Nephron progenitor cell (in vitro differentiated cells): ENCODE results near the gene FCRL1.

ENCODE experiments used
- DNase-seq: peaks from one replicate; pipeline ENCODE4 v3.0.0; 2021
- H3K27ac Mint-ChIP-seq: 2 replicates; pipeline ENCODE4 v1.8.0; 2021; ENCODE audit warnings: mild to moderate bottlenecking, moderate library complexity, mixed read lengths
- H3K27me3 Mint-ChIP-seq: 2 replicates; pipeline ENCODE4 v1.8.0; 2021; ENCODE audit warnings: mild to moderate bottlenecking, low read depth, mixed read lengths; ENCODE audit not compliant: poor library complexity
- H3K36me3 Mint-ChIP-seq: 2 replicates; pipeline ENCODE4 v1.8.0; 2021; ENCODE audit warnings: low read depth, mixed read lengths
- H3K4me1 Mint-ChIP-seq: 2 replicates; pipeline ENCODE4 v1.8.0; 2021; ENCODE audit warnings: mixed read lengths
- H3K4me3 Mint-ChIP-seq: 2 replicates; pipeline ENCODE4 v1.8.0; 2021; ENCODE audit warnings: mild to moderate bottlenecking, moderate library complexity, mixed read lengths
- H3K9me3 Mint-ChIP-seq: 2 replicates; pipeline ENCODE4 v1.8.0; 2021; ENCODE audit warnings: mild to moderate bottlenecking, moderate library complexity, mixed read lengths
- CTCF ChIP-seq: fragments of 200-600 bp; sonication (generic); IDR thresholded peaks from 2 replicates; pipeline ENCODE4 v1.5.0; 2021; ENCODE audit warnings: antibody characterized with exemption

FCRL1 gene

GRCh38 chr1:157819896-157820295, at the start of gene FCRL1:
FCRL1 (minus strand) TSS chr1:157820120; CDS start chr1:157820037, 83 bp downstream.
- no peak within 1 kb of the TSS for H3K4me3 Mint-ChIP-seq
- H3K27me3 Mint-ChIP-seq, result peaks cover 8% of the 10 kb centered on the region
- no peaks in the 10 kb centered on the region for H3K4me1 Mint-ChIP-seq
- no peak for DNase-seq
- no peak for TF ChIP-seq CTCF
- no peak within 1 kb of the TSS for H3K27ac Mint-ChIP-seq
- H3K9me3 Mint-ChIP-seq, result peaks cover 4% of the 10 kb centered on the region
- no peaks in the 10 kb centered on the region for H3K36me3 Mint-ChIP-seq

- no peaks in the 10 kb centered on the region for H3K36me3 Mint-ChIP-seq
- no peaks in the 10 kb centered on the region for H3K9me3 Mint-ChIP-seq
- no peaks in the 10 kb centered on the region for H3K4me1 Mint-ChIP-seq
- DNase-seq, result no peak
- no peak for TF ChIP-seq CTCF
- H3K27ac Mint-ChIP-seq, result no peak overlapping the region
- H3K4me3 Mint-ChIP-seq, result no peak overlapping the region
- H3K27me3 Mint-ChIP-seq, result peaks cover 10% of the 10 kb centered on the region
Observed at GRCh38 chr1:157868654-157869053, 48.7 kb upstream of the FCRL1 start.

- no peak for TF ChIP-seq CTCF
- DNase-seq, result no peak
- H3K27ac Mint-ChIP-seq, result no peak overlapping the region
- H3K36me3 Mint-ChIP-seq, result no peaks in the 10 kb centered on the region
- H3K27me3 Mint-ChIP-seq, result peaks cover 5% of the 10 kb centered on the region
- no peaks in the 10 kb centered on the region for H3K9me3 Mint-ChIP-seq
- no peak overlapping the region for H3K4me3 Mint-ChIP-seq
- H3K4me1 Mint-ChIP-seq, result no peaks in the 10 kb centered on the region
Observed at GRCh38 chr1:157862114-157863070, 42.5 kb upstream of the FCRL1 start.

GRCh38 chr1:157856538-157856937, 36.6 kb upstream of the FCRL1 start:
- H3K27me3 Mint-ChIP-seq, result no peaks in the 10 kb centered on the region

GRCh38 chr1:157852476-157852875, 32.6 kb upstream of the FCRL1 start:
- Mint-ChIP-seq H3K27ac (no peak overlapping the region), H3K9me3 (no peaks in the 10 kb centered on the region), H3K36me3 (no peaks in the 10 kb centered on the region), H3K27me3 (no peaks in the 10 kb centered on the region), H3K4me3 (no peak overlapping the region), H3K4me1 (no peaks in the 10 kb centered on the region)
- no peak for TF ChIP-seq CTCF
- DNase-seq, result no peak

More at GRCh38 chr1:157856538-157856937, 36.6 kb upstream of the FCRL1 start:
- Mint-ChIP-seq H3K4me1 (no peaks in the 10 kb centered on the region), H3K4me3 (no peak overlapping the region), H3K9me3 (no peaks in the 10 kb centered on the region), H3K27ac (no peak overlapping the region), H3K36me3 (no peaks in the 10 kb centered on the region)
- TF ChIP-seq CTCF, result no peak
- no peak for DNase-seq
